Spleen (tissue), 11 donors: Measurements from ENCODE around the gene VSTM2A. TPM values are rescaled to one million over a fixed set of nuclear protein-coding genes. Genes with fewer than 3 reads are reported as not detected.

ENCODE experiments used
- DNase-seq: peaks from one replicate; pipeline ENCODE4 v3.0.0-alpha.2; 2020
- H3K27ac ChIP-seq, 8 donors: fragments of 200-600 bp; sonication (generic) in 7 of 8; 1 replicate in 4 of 8; 2 replicates in 4 of 8; pipeline versions ENCODE4 v1.5.0 to v1.8.0; 2016 to 2021; ENCODE audit warnings: inconsistent platforms in 4 of 8, mild to moderate bottlenecking in 4 of 8, moderate library complexity in 1 of 8
- H3K27me3 ChIP-seq, 7 donors: fragments of 200-600 bp; sonication (generic) in 6 of 7; replicated peaks in 1 of 7; 1 replicate in 4 of 7; 2 replicates in 3 of 7; pipeline versions ENCODE4 v1.5.0 to v1.8.0; 2016 to 2021; ENCODE audit warnings: inconsistent platforms in 3 of 7, mild to moderate bottlenecking in 1 of 7
- H3K36me3 ChIP-seq, 6 donors: fragments of 200-600 bp; sonication (generic) in 5 of 6; 1 replicate in 4 of 6; 2 replicates in 2 of 6; pipeline versions ENCODE4 v1.5.0 to v1.8.0; 2016 to 2021; ENCODE audit warnings: inconsistent platforms in 2 of 6
- H3K4me1 ChIP-seq, 6 donors: fragments of 200-600 bp; sonication (generic) in 5 of 6; 1 replicate in 3 of 6; 2 replicates in 3 of 6; pipeline versions ENCODE4 v1.5.0 to v1.8.0; 2016 to 2021; ENCODE audit warnings: inconsistent platforms in 3 of 6
- H3K4me3 ChIP-seq, 8 donors: fragments of 200-600 bp; sonication (generic) in 7 of 8; 1 replicate in 4 of 8; 2 replicates in 4 of 8; pipeline versions ENCODE4 v1.5.0 to v1.8.0; 2016 to 2021; ENCODE audit warnings: inconsistent platforms in 4 of 8, mild to moderate bottlenecking in 4 of 8, moderate library complexity in 2 of 8
- H3K9me3 ChIP-seq, 8 donors: fragments of 200-600 bp; sonication (generic) in 7 of 8; 1 replicate in 4 of 8; 2 replicates in 4 of 8; pipeline versions ENCODE4 v1.5.0 to v1.8.0; 2016 to 2021; ENCODE audit warnings: inconsistent platforms in 4 of 8
- POLR2A ChIP-seq, 3 donors: fragments of 450-650 bp; IDR thresholded peaks; one replicate each; pipeline ENCODE4 v1.5.1; 2017; ENCODE audit warnings: antibody characterized with exemption in 3 of 3, mild to moderate bottlenecking in 1 of 3
- POLR2AphosphoS5 ChIP-seq, 3 donors: sonication (generic); formaldehyde crosslinking; IDR thresholded peaks; one replicate each; pipeline ENCODE4 v1.5.1; 2017; ENCODE audit warnings: antibody characterized with exemption in 3 of 3
- WGBS, 5 donors: extraction: QIAGEN DNeasy Blood & Tissue Kit in 3 of 5; methylation state at CpG; one replicate each; pipeline versions ENCODE4 v1.1.5 to v1.1.7; 2013 to 2018; 5-methylcytosine and 5-hydroxymethylcytosine counted together
- intact Hi-C: fragments of 100-400 bp; cut with DNase I; formaldehyde crosslinking; loops from one replicate; pipeline ENCODE4 v1.15.0; 2023; ENCODE audit warnings: low total_unique reads
- polyA plus RNA-seq, 3 donors: library from polyadenylated mRNA; stranded (reverse); fragments of 200-250 nt; gene quantifications; one replicate each; pipeline ENCODE4 v1.2.1, GENCODE V29; 2013
- total RNA-seq, 7 donors: library from RNA; depleted of rRNA in 3 of 7; stranded (reverse); fragments of >200 nt in 3 of 7; fragmentation: NEBNext Ultra II Directional in 4 of 7; extraction: Animal tissue kit (Norgen Biotek cat#: 25700) in 4 of 7; gene quantifications; one replicate each; pipeline versions ENCODE4 v1.1.0 to v1.2.1, GENCODE V29; 2016 to 2021
- TF ChIP-seq, protein P1 (sequence below), 11 experiments: fragments of 200-600 bp in 7 of 11; fragments of 450-650 bp in 4 of 11; sonication (generic) in 4 of 11; IDR thresholded peaks in 8 of 11; conservative IDR thresholded peaks in 3 of 11; 1 replicate in 7 of 11; 2 replicates in 4 of 11; pipeline versions ENCODE4 v1.4.0 to v1.8.0; 2016 to 2021; ENCODE audit warnings: antibody characterized with exemption in 11 of 11, inconsistent platforms in 4 of 11, mild to moderate bottlenecking in 1 of 11
- donor health status: healthy with polysubstance abuse.
- donor health status: DM: no; HTN: no; CAD: no; lungs with moderate emphysema.
- donor health status: DM: no; HTN: no; CAD: no.
- donor health status: Bipolar disorder and iron deficiency.
- donor health status: healthy.
- donor health status: DM: no; HTN: no; CAD: no.
- donor health status: DM: yes; HTN: yes; CAD: no.

Gene VSTM2A
- total and polyA plus RNA-seq, 10 donors = not detected

GRCh38 chr7:54565432-54565831, 23.3 kb downstream of the VSTM2A start:
- WGBS, 5 donors = 64 to 71% (median 68%) methylated on average over 7 of the region's 7 CpGs
- Histone ChIP-seq H3K27me3 (no peaks in the 10 kb centered on the region), H3K9me3 (peaks cover 0 to 7% (median 0%) of the 10 kb centered on the region in 8 donors), H3K4me3 (no peak overlapping the region), H3K27ac (no peak overlapping the region), H3K4me1 (no peaks in the 10 kb centered on the region), H3K36me3 (no peaks in the 10 kb centered on the region)
- DNase-seq = peak; percentile 78
- intact Hi-C loops = no loop called here
- TF ChIP-seq, protein P1, sequence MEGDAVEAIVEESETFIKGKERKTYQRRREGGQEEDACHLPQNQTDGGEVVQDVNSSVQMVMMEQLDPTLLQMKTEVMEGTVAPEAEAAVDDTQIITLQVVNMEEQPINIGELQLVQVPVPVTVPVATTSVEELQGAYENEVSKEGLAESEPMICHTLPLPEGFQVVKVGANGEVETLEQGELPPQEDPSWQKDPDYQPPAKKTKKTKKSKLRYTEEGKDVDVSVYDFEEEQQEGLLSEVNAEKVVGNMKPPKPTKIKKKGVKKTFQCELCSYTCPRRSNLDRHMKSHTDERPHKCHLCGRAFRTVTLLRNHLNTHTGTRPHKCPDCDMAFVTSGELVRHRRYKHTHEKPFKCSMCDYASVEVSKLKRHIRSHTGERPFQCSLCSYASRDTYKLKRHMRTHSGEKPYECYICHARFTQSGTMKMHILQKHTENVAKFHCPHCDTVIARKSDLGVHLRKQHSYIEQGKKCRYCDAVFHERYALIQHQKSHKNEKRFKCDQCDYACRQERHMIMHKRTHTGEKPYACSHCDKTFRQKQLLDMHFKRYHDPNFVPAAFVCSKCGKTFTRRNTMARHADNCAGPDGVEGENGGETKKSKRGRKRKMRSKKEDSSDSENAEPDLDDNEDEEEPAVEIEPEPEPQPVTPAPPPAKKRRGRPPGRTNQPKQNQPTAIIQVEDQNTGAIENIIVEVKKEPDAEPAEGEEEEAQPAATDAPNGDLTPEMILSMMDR (IDR thresholded peaks at IDR 0.05 in 8 of 11, conservative IDR thresholded peaks at IDR 0.05 in 3 of 11) = no peak
- TF ChIP-seq POLR2A (IDR thresholded peaks at IDR 0.05) = no peak
- peak; percentile 52 to 68 (median 68) for TF ChIP-seq POLR2AphosphoS5 (IDR thresholded peaks at IDR 0.05)

- H3K4me3 ChIP-seq = no peak overlapping the region
- no peaks in the 10 kb centered on the region for H3K36me3 ChIP-seq
- H3K4me1 ChIP-seq = no peaks in the 10 kb centered on the region
- no peak overlapping the region for H3K27ac ChIP-seq
- WGBS, 5 donors = 68 to 83% (median 80%) methylated on average over 2 of the region's 2 CpGs
- no peak for DNase-seq
- TF ChIP-seq, protein P1 (IDR thresholded peaks at IDR 0.05 in 8 of 11, conservative IDR thresholded peaks at IDR 0.05 in 3 of 11) = no peak
- TF ChIP-seq POLR2AphosphoS5 (IDR thresholded peaks at IDR 0.05) = no peak
- no peak for TF ChIP-seq POLR2A (IDR thresholded peaks at IDR 0.05)
- H3K27me3 ChIP-seq = no peaks in the 10 kb centered on the region
- intact Hi-C loops = no loop called here
- no peaks in the 10 kb centered on the region for H3K9me3 ChIP-seq
Measured at GRCh38 chr7:54581511-54581910, 39.3 kb downstream of the VSTM2A start.

GRCh38 chr7:54591404-54592386, 49.5 kb downstream of the VSTM2A start:
- no peaks in the 10 kb centered on the region for H3K36me3 ChIP-seq
- TF ChIP-seq POLR2A (IDR thresholded peaks at IDR 0.05) (no peak), POLR2AphosphoS5 (IDR thresholded peaks at IDR 0.05) (no peak)
- TF ChIP-seq, protein P1 (IDR thresholded peaks at IDR 0.05 in 8 of 11, conservative IDR thresholded peaks at IDR 0.05 in 3 of 11) = no peak
- H3K27ac ChIP-seq = no peak overlapping the region
- H3K4me3 ChIP-seq = no peak overlapping the region
- DNase-seq = no peak
- H3K4me1 ChIP-seq = no peaks in the 10 kb centered on the region
- no peaks in the 10 kb centered on the region for H3K27me3 ChIP-seq
- no peaks in the 10 kb centered on the region for H3K9me3 ChIP-seq
- 75 to 82% (median 80%) methylated on average over 15 of the region's 15 CpGs for WGBS, 5 donors
- intact Hi-C loops = no loop called here

DNA sequence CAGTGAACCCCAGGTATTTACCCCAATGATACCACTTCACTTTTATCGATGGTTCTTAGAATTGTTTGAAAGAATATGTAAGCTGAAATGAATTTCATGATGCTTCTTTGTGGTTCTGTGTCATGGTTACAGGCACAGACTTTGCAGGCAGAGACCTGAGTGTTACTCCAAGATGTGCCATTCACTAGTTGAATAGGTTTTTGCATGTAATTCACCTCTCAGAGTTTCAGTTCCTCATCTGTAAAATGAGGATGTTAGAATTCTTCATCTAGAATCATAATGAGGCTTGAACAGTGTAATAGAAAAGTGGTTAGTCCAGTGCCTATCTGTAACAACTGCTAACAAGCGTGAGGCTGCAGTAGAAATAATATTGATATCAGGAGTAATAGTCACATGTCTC, 54.6 kb downstream of the VSTM2A start:
- no peak overlapping the region for H3K4me3 ChIP-seq
- peaks cover 0 to 25% (median 3%) of the 10 kb centered on the region in 8 donors for H3K9me3 ChIP-seq
- intact Hi-C loops = no loop called here
- no peaks in the 10 kb centered on the region for H3K4me1 ChIP-seq
- no peaks in the 10 kb centered on the region for H3K27me3 ChIP-seq
- H3K36me3 ChIP-seq = no peaks in the 10 kb centered on the region
- TF ChIP-seq POLR2AphosphoS5 (IDR thresholded peaks at IDR 0.05) (no peak), POLR2A (IDR thresholded peaks at IDR 0.05) (no peak)
- TF ChIP-seq, protein P1 (IDR thresholded peaks at IDR 0.05 in 8 of 11, conservative IDR thresholded peaks at IDR 0.05 in 3 of 11) = no peak
- 74 to 94% (median 84%) methylated on average over 2 of the region's 2 CpGs for WGBS, 5 donors
- H3K27ac ChIP-seq = no peak overlapping the region
- no peak for DNase-seq
